Gastrocnemius medialis (tissue), 4 donors: Measurements from ENCODE around the gene SUGP2. TPM values are rescaled to one million over a fixed set of nuclear protein-coding genes. Genes with fewer than 3 reads are reported as not detected.
"Not testable (repeated sequence)": the region's sequence is repeated elsewhere in the genome, so short reads cannot be mapped to it uniquely, and the experiment has no call there.

Source experiments
- ATAC-seq, 2 donors: fragments of 150-250 bp; one replicate each; pipeline ENCODE4 v1.9.1; 2016
- DNase-seq, 2 donors: peaks; one replicate each; pipeline ENCODE4 v3.0.0-alpha.2; 2019
- H3K27ac ChIP-seq, 4 donors: fragments of 200-600 bp; sonication (generic); 1 replicate in 1 of 4; 2 replicates in 3 of 4; pipeline ENCODE4 v1.5.1; 2016 to 2018; ENCODE audit warnings: mild to moderate bottlenecking in 2 of 4, moderate library complexity in 1 of 4
- H3K27me3 ChIP-seq, 3 donors: fragments of 200-600 bp; sonication (generic) in 2 of 3; 1 replicate in 1 of 3; 2 replicates in 2 of 3; pipeline versions ENCODE4 v1.5.1 to v1.6.0; 2016 to 2019; ENCODE audit warnings: mild to moderate bottlenecking in 1 of 3, moderate library complexity in 1 of 3
- H3K36me3 ChIP-seq, 2 donors: fragments of 200-600 bp; sonication (generic) in 1 of 2; one replicate each; pipeline ENCODE4 v1.5.1; 2017 to 2018
- H3K4me1 ChIP-seq, 2 donors: fragments of 200-600 bp; sonication (generic) in 1 of 2; one replicate each; pipeline ENCODE4 v1.5.1; 2016 to 2017; ENCODE audit warnings: mild to moderate bottlenecking in 2 of 2
- H3K4me3 ChIP-seq, 4 donors: fragments of 200-600 bp; sonication (generic) in 3 of 4; 1 replicate in 1 of 4; 2 replicates in 3 of 4; pipeline ENCODE4 v1.5.1; 2016 to 2019; ENCODE audit warnings: mild to moderate bottlenecking in 2 of 4
- H3K9me3 ChIP-seq, 3 donors: fragments of 200-600 bp; sonication (generic) in 2 of 3; 1 replicate in 1 of 3; 2 replicates in 2 of 3; pipeline ENCODE4 v1.5.1; 2016 to 2019
- POLR2A ChIP-seq, 2 donors: fragments of 450-650 bp; IDR thresholded peaks; one replicate each; pipeline ENCODE4 v1.6.1; 2017; ENCODE audit warnings: antibody characterized with exemption in 2 of 2, mild to moderate bottlenecking in 2 of 2, moderate library complexity in 2 of 2
- in situ Hi-C, 4 donors: fragments of 200-750 bp; cut with MboI; loops; one replicate each; pipeline versions ENCODE4 v1.15.0 to v1.8.0; 2017; ENCODE audit warnings: low sequenced_read_pairs in 4 of 4
- intact Hi-C: fragments of 100-400 bp; cut with DNase I; formaldehyde crosslinking; loops from one replicate; pipeline ENCODE4 v1.15.1; 2023; ENCODE audit warnings: low total_unique reads
- total RNA-seq, 4 donors: library from RNA; depleted of rRNA; stranded (reverse); fragments of >200 nt; gene quantifications; one replicate each; pipeline versions ENCODE4 v1.1.0 to v1.2.3, GENCODE V29; 2016
- TF ChIP-seq, protein P1 (sequence below), 5 experiments: fragments of 450-650 bp in 3 of 5; fragments of 200-600 bp in 2 of 5; sonication (generic) in 2 of 5; IDR thresholded peaks in 4 of 5; conservative IDR thresholded peaks in 1 of 5; 1 replicate in 4 of 5; 2 replicates in 1 of 5; pipeline ENCODE4 v1.5.1; 2016 to 2019; ENCODE audit warnings: antibody characterized with exemption in 5 of 5, mild to moderate bottlenecking in 3 of 5, moderate library complexity in 3 of 5

SUGP2 gene
- total RNA-seq, 4 donors from 2014 or later: 24.6 to 38.2 (median 32.8) TPM

DNA sequence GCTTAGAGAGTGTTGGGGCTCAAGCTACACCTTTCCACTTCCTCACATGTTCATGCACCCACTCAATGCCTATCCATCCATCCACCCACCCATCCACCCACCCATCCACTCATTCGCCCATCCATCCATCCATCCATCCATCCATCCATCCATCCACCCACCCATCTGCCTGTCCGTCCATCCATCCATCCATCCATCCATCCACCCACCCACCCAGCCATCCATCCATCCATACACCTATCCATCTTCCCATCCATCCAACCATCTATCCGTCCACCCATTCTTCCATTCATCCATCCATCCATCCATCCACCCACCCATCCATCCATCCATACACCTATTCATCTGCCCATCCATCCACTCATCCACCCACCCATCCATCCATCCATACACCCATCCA is 79.2 kb downstream of the SUGP2 start:
- DNase-seq (no peak), ATAC-seq (no peak)
- Histone ChIP-seq H3K27me3 (no peaks in the 10 kb centered on the region), H3K36me3 (no peaks in the 10 kb centered on the region), H3K4me3 (no peak overlapping the region), H3K9me3 (no peaks in the 10 kb centered on the region), H3K27ac (no peak overlapping the region), H3K4me1 (peaks cover 0 to 3% of the 10 kb centered on the region in 2 donors)
- in situ Hi-C loops: no loop called here
- TF ChIP-seq POLR2A (IDR thresholded peaks at IDR 0.05): no peak
- TF ChIP-seq, protein P1, sequence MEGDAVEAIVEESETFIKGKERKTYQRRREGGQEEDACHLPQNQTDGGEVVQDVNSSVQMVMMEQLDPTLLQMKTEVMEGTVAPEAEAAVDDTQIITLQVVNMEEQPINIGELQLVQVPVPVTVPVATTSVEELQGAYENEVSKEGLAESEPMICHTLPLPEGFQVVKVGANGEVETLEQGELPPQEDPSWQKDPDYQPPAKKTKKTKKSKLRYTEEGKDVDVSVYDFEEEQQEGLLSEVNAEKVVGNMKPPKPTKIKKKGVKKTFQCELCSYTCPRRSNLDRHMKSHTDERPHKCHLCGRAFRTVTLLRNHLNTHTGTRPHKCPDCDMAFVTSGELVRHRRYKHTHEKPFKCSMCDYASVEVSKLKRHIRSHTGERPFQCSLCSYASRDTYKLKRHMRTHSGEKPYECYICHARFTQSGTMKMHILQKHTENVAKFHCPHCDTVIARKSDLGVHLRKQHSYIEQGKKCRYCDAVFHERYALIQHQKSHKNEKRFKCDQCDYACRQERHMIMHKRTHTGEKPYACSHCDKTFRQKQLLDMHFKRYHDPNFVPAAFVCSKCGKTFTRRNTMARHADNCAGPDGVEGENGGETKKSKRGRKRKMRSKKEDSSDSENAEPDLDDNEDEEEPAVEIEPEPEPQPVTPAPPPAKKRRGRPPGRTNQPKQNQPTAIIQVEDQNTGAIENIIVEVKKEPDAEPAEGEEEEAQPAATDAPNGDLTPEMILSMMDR (IDR thresholded peaks at IDR 0.05 in 4 of 5, conservative IDR thresholded peaks at IDR 0.05 in 1 of 5): no peak
- intact Hi-C loops: no loop called here

DNA sequence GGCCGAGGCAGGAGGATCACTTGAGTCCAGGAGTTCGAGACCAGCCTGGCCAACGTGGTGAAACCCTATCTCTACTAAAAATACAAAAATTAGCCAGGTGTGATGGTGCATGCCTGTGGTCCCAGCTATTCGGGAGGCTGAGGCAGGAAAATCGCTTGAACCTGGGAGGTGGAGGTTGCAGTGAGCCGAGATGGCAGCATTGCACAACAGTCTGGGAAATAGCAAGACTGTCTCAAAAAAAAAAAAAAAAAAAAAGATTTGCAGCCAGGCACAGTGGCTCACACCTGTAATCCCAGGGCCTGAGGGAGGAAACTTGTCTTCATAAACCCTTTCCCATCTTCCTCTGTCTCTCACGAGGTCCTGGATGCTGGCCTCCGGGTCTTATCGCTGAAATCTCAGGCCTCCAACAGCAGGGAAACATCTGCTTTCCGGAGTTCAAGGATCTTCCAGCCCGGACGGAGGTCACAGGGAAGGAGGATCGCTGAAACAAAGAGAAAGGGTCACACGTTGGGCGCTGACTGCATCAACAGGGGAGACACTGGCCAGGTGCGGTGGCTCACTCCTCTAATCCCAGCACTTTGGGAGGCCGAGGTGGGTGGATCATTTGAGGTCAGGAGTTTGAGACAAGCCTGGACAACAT is 80.8 kb downstream of the SUGP2 start:
- DNase-seq, H3K27me3 ChIP-seq, ATAC-seq, H3K36me3 ChIP-seq, in situ Hi-C loops, H3K4me3 ChIP-seq, H3K9me3 ChIP-seq, intact Hi-C loops, H3K27ac ChIP-seq, H3K4me1 ChIP-seq: not testable (repeated sequence)

DNA sequence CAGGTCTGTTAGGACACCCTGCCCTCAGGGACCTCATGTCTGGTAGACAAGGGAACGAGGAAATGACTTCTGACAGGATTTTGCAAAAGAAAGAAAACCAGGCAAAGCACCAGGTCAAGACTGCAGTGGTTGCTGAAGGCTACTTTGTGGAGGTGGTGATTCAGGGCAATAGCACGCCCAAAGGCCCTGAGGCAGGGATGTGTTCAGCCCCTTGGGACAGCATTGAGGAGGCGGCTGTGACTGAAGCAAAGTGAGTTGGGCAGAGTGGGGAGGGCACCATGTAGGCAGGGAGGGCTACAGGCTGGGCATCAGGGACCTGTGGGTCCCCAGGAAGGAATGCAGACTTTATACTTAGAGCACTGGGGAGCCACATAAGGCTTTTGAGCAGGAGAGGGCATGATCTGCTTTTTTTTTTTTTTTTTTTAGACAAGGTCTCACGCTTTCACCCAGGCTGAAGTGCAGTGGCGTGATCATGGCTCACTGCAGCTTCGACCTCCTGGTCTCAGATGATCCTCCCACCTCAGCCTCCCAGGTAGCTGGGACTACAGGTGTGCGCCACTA is 81.5 kb downstream of the SUGP2 start:
- DNase-seq (no peak), ATAC-seq (no peak)
- no peak overlapping the region for H3K4me3 ChIP-seq
- intact Hi-C loops: no loop called here
- in situ Hi-C loops: no loop called here
- no peak overlapping the region for H3K27ac ChIP-seq
- H3K4me1 ChIP-seq: peaks cover 0 to 3% of the 10 kb centered on the region in 2 donors
- no peak for TF ChIP-seq POLR2A (IDR thresholded peaks at IDR 0.05)
- TF ChIP-seq, protein P1 (IDR thresholded peaks at IDR 0.05 in 4 of 5, conservative IDR thresholded peaks at IDR 0.05 in 1 of 5): no peak
- no peaks in the 10 kb centered on the region for H3K9me3 ChIP-seq
- H3K36me3 ChIP-seq: no peaks in the 10 kb centered on the region
- no peaks in the 10 kb centered on the region for H3K27me3 ChIP-seq

DNA sequence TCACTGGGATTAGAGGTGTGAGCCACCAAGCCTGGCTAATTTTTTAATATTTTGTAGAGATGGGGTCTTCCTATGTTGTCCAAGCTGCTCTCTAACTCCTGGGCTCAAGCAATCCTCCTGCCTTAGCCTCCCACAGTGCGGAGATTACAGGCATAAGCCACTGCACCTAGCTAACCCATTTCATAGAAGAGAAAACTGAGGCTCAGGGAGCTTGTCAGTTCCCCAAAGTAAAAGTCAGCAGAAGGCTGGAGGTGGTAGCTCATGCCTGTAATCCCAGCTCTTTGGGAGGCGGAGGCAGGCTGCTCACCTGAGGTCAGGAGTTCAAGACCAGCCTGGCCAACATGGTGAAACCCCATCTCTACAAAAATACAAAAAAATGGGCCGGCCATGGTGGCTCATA is 83.5 kb downstream of the SUGP2 start:
- TF ChIP-seq, protein P1 (IDR thresholded peaks at IDR 0.05 in 4 of 5, conservative IDR thresholded peaks at IDR 0.05 in 1 of 5): no peak
- no peak for TF ChIP-seq POLR2A (IDR thresholded peaks at IDR 0.05)
- intact Hi-C loops: no loop called here
- H3K4me1 ChIP-seq: peaks cover 0 to 3% of the 10 kb centered on the region in 2 donors

DNA sequence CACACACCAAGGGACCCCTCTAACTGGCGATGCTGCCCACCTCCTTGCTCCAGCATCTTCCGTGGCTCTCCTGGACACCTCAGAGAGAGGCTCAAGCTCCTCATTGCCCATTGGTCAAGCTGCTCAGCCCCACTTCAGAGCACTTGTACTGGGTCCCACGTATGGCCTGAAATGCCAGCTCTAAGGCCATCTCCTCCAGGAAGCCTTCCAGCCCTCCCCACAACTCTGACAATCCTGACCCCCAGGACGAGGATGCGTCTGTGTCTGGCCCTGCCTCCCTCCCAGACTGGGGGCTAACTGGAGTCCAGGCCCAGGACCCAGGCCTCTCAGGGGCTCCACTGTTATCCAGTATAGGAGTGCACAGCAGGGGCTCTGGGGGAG is 84.4 kb downstream of the SUGP2 start:
- peaks cover 0 to 3% of the 10 kb centered on the region in 2 donors for H3K4me1 ChIP-seq
- no peaks in the 10 kb centered on the region for H3K27me3 ChIP-seq
- in situ Hi-C loops: no loop called here
- ATAC-seq (no peak), DNase-seq (no peak)
- intact Hi-C loops: no loop called here
- no peaks in the 10 kb centered on the region for H3K36me3 ChIP-seq
- no peak overlapping the region for H3K4me3 ChIP-seq
- H3K9me3 ChIP-seq: no peaks in the 10 kb centered on the region
- no peak overlapping the region for H3K27ac ChIP-seq
- TF ChIP-seq, protein P1 (IDR thresholded peaks at IDR 0.05 in 4 of 5, conservative IDR thresholded peaks at IDR 0.05 in 1 of 5): no peak
- TF ChIP-seq POLR2A (IDR thresholded peaks at IDR 0.05): no peak

More for the DNA sequence above, 83.5 kb downstream of the SUGP2 start:
- no peak for DNase-seq
- Histone ChIP-seq H3K9me3 (no peaks in the 10 kb centered on the region), H3K36me3 (no peaks in the 10 kb centered on the region), H3K4me3 (no peak overlapping the region), H3K27me3 (no peaks in the 10 kb centered on the region), H3K27ac (no peak overlapping the region)
- ATAC-seq: no peak
- in situ Hi-C loops: no loop called here
